GM21526 (cell line): ENCODE data around the gene CD52.

Source experiments
- ATAC-seq: cut with Tn5 transposase; IDR thresholded peaks from one replicate; pipeline ENCODE4 v1.9.1; 2021; ENCODE audit warnings: moderate library complexity; ENCODE audit not compliant: unreplicated experiment, low FRiP score

CD52 gene

GRCh38 chr1:26352338-26352679 lies 34.6 kb downstream of the CD52 start:
- no peak for ATAC-seq

- ATAC-seq, result no peak
Measured at GRCh38 chr1:26353210-26353859, 35.6 kb downstream of the CD52 start.

- ATAC-seq, result no peak
Measured at GRCh38 chr1:26353976-26354820, 36.4 kb downstream of the CD52 start, which contains the start of gene CRYBG2. Gene CRYBG2 (minus strand): TSS chr1:26354130. CDS start chr1:26346657, 7,473 bp downstream.

- no peak for ATAC-seq
Measured at GRCh38 chr1:26354972-26355371, 37.2 kb downstream of the CD52 start.

GRCh38 chr1:26356106-26356505 lies 38.3 kb downstream of the CD52 start:
- ATAC-seq, result no peak

GRCh38 chr1:26357121-26357602 lies 39.4 kb downstream of the CD52 start:
- ATAC-seq, result no peak

GRCh38 chr1:26358411-26359384 lies 40.9 kb downstream of the CD52 start:
- ATAC-seq, result no peak

GRCh38 chr1:26359981-26360806 lies 42.4 kb downstream of the CD52 start:
- no peak for ATAC-seq

- ATAC-seq, result no peak
Measured at GRCh38 chr1:26360807-26361604, 43.2 kb downstream of the CD52 start.

GRCh38 chr1:26361605-26362122 lies 43.9 kb downstream of the CD52 start:
- ATAC-seq, result no peak

GRCh38 chr1:26362331-26362730 lies 44.6 kb downstream of the CD52 start:
- ATAC-seq, result no peak

GRCh38 chr1:26363549-26364448 lies 46.0 kb downstream of the CD52 start:
- ATAC-seq, result no peak

- ATAC-seq, result no peak
Measured at GRCh38 chr1:26364956-26365355, 47.2 kb downstream of the CD52 start.

- no peak for ATAC-seq
Measured at GRCh38 chr1:26367441-26367840, 49.7 kb downstream of the CD52 start.

GRCh38 chr1:26368006-26368405 lies 50.2 kb downstream of the CD52 start:
- ATAC-seq, result no peak

GRCh38 chr1:26368486-26368885 lies 50.7 kb downstream of the CD52 start:
- no peak for ATAC-seq
